Activated CD8-positive, alpha-beta T cell treated with anti-CD3 and anti-CD28 coated beads for 36 hours (primary cell): ENCODE data around the gene PTAFR. TPM values are rescaled to one million over a fixed set of nuclear protein-coding genes. Genes with fewer than 3 reads are reported as not detected.

ENCODE experiments used
- ATAC-seq: fragments of 200-7000 bp; cut with Tn5 transposase; one replicate; pipeline ENCODE4 v1.10.0; 2021; ENCODE audit warnings: mild to moderate bottlenecking, moderate library complexity
- CTCF ChIA-PET: fragments of 350-600 bp; sonication (Branson Sonifier 250); formaldehyde crosslinking; loops from one replicate; lab custom pipeline; 2021; ENCODE audit warnings: antibody characterized with exemption; lab: Charles Lee
- POLR2A ChIA-PET: fragments of 350-600 bp; sonication (Branson Sonifier 250); formaldehyde crosslinking; loops from one replicate; lab custom pipeline; 2021; ENCODE audit warnings: antibody characterized with exemption; lab: Charles Lee
- DNase-seq: peaks from one replicate; pipeline ENCODE4 v3.0.0-alpha.2; 2020
- H3K27ac Mint-ChIP-seq: one replicate; pipeline ENCODE4 v1.8.0; 2021; ENCODE audit warnings: mild to moderate bottlenecking, mixed read lengths
- H3K27me3 Mint-ChIP-seq: one replicate; pipeline ENCODE4 v1.8.0; 2021; ENCODE audit warnings: mixed read lengths
- H3K36me3 Mint-ChIP-seq: one replicate; pipeline ENCODE4 v1.8.0; 2021; ENCODE audit warnings: low read depth, mixed read lengths
- H3K4me1 Mint-ChIP-seq: one replicate; pipeline ENCODE4 v1.8.0; 2021; ENCODE audit warnings: low read depth, mixed read lengths
- H3K4me3 Mint-ChIP-seq: one replicate; pipeline ENCODE4 v1.8.0; 2021; ENCODE audit warnings: mild to moderate bottlenecking, moderate library complexity, mixed read lengths
- H3K9me3 Mint-ChIP-seq: one replicate; pipeline ENCODE4 v1.8.0; 2021; ENCODE audit warnings: mixed read lengths
- intact Hi-C: fragments of 100-400 bp; cut with micrococcal nuclease; formaldehyde crosslinking; loops from one replicate; pipeline ENCODE4 v1.10.0; 2022
- total RNA-seq, 2 experiments: library from RNA; stranded (reverse); gene quantifications; one replicate each; pipeline ENCODE4 v1.2.3, GENCODE V29; 2021
- TF ChIP-seq, protein P1 (sequence below): fragments of 200-600 bp; IDR thresholded peaks from one replicate; pipeline ENCODE4 v1.8.0; 2022; ENCODE audit warnings: antibody characterized with exemption, mild to moderate bottlenecking

The PTAFR gene
- total RNA-seq, 2 experiments from 2014 or later = 0.16 to 0.25 TPM

GRCh38 chr1:28136169-28136921 lies 40.1 kb downstream of the PTAFR start:
- Mint-ChIP-seq H3K27ac (no peak overlapping the region), H3K4me1 (peaks cover 6% of the 10 kb centered on the region), H3K4me3 (no peak overlapping the region), H3K36me3 (no peaks in the 10 kb centered on the region), H3K27me3 (peaks cover 19% of the 10 kb centered on the region), H3K9me3 (no peaks in the 10 kb centered on the region)
- intact Hi-C loops = no loop called here
- DNase-seq (no peak), ATAC-seq (no peak)
- TF ChIP-seq, protein P1, sequence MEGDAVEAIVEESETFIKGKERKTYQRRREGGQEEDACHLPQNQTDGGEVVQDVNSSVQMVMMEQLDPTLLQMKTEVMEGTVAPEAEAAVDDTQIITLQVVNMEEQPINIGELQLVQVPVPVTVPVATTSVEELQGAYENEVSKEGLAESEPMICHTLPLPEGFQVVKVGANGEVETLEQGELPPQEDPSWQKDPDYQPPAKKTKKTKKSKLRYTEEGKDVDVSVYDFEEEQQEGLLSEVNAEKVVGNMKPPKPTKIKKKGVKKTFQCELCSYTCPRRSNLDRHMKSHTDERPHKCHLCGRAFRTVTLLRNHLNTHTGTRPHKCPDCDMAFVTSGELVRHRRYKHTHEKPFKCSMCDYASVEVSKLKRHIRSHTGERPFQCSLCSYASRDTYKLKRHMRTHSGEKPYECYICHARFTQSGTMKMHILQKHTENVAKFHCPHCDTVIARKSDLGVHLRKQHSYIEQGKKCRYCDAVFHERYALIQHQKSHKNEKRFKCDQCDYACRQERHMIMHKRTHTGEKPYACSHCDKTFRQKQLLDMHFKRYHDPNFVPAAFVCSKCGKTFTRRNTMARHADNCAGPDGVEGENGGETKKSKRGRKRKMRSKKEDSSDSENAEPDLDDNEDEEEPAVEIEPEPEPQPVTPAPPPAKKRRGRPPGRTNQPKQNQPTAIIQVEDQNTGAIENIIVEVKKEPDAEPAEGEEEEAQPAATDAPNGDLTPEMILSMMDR = no peak
- ChIA-PET CTCF (interaction anchor here (1.0 to 1.6 kb wide), 5 partner anchors 22 to 73 kb away, joined by 3 to 4 read pairs (median 3); no protein-coding TSS in a partner anchor), POLR2A (interaction anchor here (0.8 to 1.1 kb wide), 2 partner anchors 29 to 49 kb away, joined by 3 read pairs; no protein-coding TSS in a partner anchor)

- ATAC-seq = no peak
- no peak overlapping the region for H3K4me3 Mint-ChIP-seq
- DNase-seq = no peak
- TF ChIP-seq, protein P1 = no peak
- H3K4me1 Mint-ChIP-seq = peaks cover 6% of the 10 kb centered on the region
- H3K27ac Mint-ChIP-seq = no peak overlapping the region
- no peaks in the 10 kb centered on the region for H3K9me3 Mint-ChIP-seq
- H3K27me3 Mint-ChIP-seq = peaks cover 22% of the 10 kb centered on the region
- intact Hi-C loops = no loop called here
- CTCF ChIA-PET = interaction anchor here (1.0 to 1.6 kb wide), 4 partner anchors 21 to 31 kb away, joined by 3 to 4 read pairs (median 3); no protein-coding TSS in a partner anchor
- POLR2A ChIA-PET = interaction anchor here (0.8 kb wide), 1 partner anchor 48 kb away, joined by 3 read pairs; no protein-coding TSS in a partner anchor
- no peaks in the 10 kb centered on the region for H3K36me3 Mint-ChIP-seq
These were observed 40.9 kb downstream of the PTAFR start for GRCh38 chr1:28135371-28136168.

- no peak overlapping the region for H3K4me3 Mint-ChIP-seq
- H3K36me3 Mint-ChIP-seq = no peaks in the 10 kb centered on the region
- H3K27ac Mint-ChIP-seq = no peak overlapping the region
- peaks cover 6% of the 10 kb centered on the region for H3K4me1 Mint-ChIP-seq
- peaks cover 20% of the 10 kb centered on the region for H3K27me3 Mint-ChIP-seq
- intact Hi-C loops = no loop called here
- no peak for ATAC-seq
- TF ChIP-seq, protein P1 = no peak
- DNase-seq = no peak
- ChIA-PET CTCF (interaction anchor here (1.0 kb wide), 1 partner anchor 20 kb away, joined by 3 read pairs; no protein-coding TSS in a partner anchor), POLR2A (interaction anchor here (0.6 to 0.7 kb wide), 2 partner anchors 48 to 183 kb away, joined by 3 read pairs; no protein-coding TSS in a partner anchor)
- no peaks in the 10 kb centered on the region for H3K9me3 Mint-ChIP-seq
These were observed 41.8 kb downstream of the PTAFR start for GRCh38 chr1:28134651-28135207.

DNA sequence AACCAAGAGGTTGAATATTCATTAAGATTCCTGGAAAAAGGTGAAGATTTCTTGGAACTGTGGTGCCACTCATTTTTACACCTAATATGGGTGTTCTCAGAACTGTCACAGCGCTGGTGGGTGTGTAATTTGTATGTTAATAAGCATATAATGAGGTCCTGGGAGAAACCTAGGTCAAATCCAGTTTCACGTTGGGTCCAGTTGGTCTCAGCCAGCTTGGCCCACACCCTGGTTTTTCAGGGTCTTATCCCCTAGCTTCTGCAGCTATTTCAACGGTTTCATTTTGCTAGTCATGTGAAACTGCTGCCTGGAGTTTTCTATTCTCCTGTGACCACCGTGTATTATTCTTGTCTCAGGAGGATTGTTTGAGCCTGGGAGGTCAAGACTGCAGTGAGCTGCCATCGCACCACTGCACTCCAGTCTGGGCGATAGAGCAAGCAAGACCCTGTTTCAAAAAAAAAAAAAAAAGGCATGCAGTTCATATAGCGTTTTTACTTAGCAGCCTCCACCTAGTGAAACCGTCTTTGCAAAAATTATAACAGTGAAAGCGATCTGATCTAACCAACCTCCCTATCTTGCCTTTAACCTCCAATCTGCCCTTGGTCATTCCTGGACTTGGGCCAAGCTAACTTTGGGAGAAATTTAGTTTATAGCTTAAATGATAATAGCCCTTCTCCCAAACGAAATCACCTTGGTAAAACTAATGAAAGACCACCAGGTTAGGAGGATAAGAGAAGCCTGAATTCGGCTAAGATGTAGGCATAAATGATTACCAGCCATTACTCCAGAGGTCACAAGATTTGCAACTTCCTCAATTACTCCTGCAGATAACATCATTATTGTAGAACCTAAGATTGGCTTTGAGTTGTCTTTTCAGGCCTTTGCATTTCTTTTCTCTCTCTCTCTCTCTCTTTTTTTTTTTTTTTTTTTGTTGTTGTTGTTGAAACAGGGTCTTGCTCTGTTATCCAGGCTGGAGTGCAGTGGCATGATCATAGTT lies 44.0 kb downstream of the PTAFR start:
- H3K27me3 Mint-ChIP-seq = peaks cover 22% of the 10 kb centered on the region
- no peaks in the 10 kb centered on the region for H3K9me3 Mint-ChIP-seq
- no peak overlapping the region for H3K4me3 Mint-ChIP-seq
- no peaks in the 10 kb centered on the region for H3K36me3 Mint-ChIP-seq
- POLR2A ChIA-PET = interaction anchor here (1.5 kb wide), 1 partner anchor 78 kb away, joined by 3 read pairs; no protein-coding TSS in a partner anchor
- peaks cover 5% of the 10 kb centered on the region for H3K4me1 Mint-ChIP-seq
- intact Hi-C loops = no loop called here
- TF ChIP-seq, protein P1 = no peak
- DNase-seq (no peak), ATAC-seq (no peak)
- CTCF ChIA-PET = interaction anchor here (1.1 kb wide), 1 partner anchor 77 kb away, joined by 3 read pairs; no protein-coding TSS in a partner anchor
- no peak overlapping the region for H3K27ac Mint-ChIP-seq
